ENCODE data around the gene CRACR2B.

Gene CRACR2B

GRCh38 chr11:798093-798713 is 29.5 kb upstream of the CRACR2B start, which contains the start of gene SLC25A22:
Gene SLC25A22 (minus strand): TSS chr11:798281. CDS start chr11:795006, 3,275 bp downstream.
- peak within 1 kb of the TSS in 1 of 2 experiments; percentile 85 for H2BK12ac ChIP-seq (ENCODE audit: low read length in 2 of 2)
- H3K18ac ChIP-seq (ENCODE audit: low read depth in 1 of 2, low read length in 2 of 2), result peak within 1 kb of the TSS; percentile 67 to 94
- peak; percentile 78 for DNase-seq
- H4K8ac ChIP-seq (ENCODE audit: low read length), result peak within 1 kb of the TSS; percentile 52
- H2BK120ac ChIP-seq (ENCODE audit: low read depth, low read length), result no peak within 1 kb of the TSS
- H3K14ac ChIP-seq (ENCODE audit: low read length in 2 of 2), result peak within 1 kb of the TSS in 1 of 2 experiments; percentile 82
- H2BK15ac ChIP-seq (ENCODE audit: low read depth, poor library complexity, severe bottlenecking), result no peak within 1 kb of the TSS
- H3K4me3 ChIP-seq (ENCODE audit: insufficient read depth in 1 of 2, low read depth in 1 of 2, low read length in 2 of 2), result peak within 1 kb of the TSS; percentile 85 to 89
- peaks cover 34% of the 10 kb centered on the region for H3K4me1 ChIP-seq (ENCODE audit: control insufficient read depth, insufficient read depth, low read depth, low read length)
- peak within 1 kb of the TSS; percentile 21 to 77 for H3K4ac ChIP-seq (ENCODE audit: low read depth in 1 of 2, low read length in 2 of 2)
- H2AFZ ChIP-seq (ENCODE audit: low read depth, low read length), result peak within 1 kb of the TSS; percentile 60
- peak within 1 kb of the TSS; percentile 90 for H3K9ac ChIP-seq (ENCODE audit: low read length)
- no peaks in the 10 kb centered on the region for H3K9me3 ChIP-seq (ENCODE audit: control insufficient read depth, low read length)
- no peaks in the 10 kb centered on the region for H3K27me3 ChIP-seq (ENCODE audit: control insufficient read depth in 1 of 2, insufficient read depth in 1 of 2, low read length in 2 of 2)
- peaks cover 19% of the 10 kb centered on the region for H3K79me1 ChIP-seq (replicated peaks; ENCODE audit: low read length, poor library complexity, severe bottlenecking)
- H3K27ac ChIP-seq (ENCODE audit: low read length, poor library complexity, severe bottlenecking), result peak within 1 kb of the TSS; percentile 79
- peak within 1 kb of the TSS in 1 of 2 experiments; percentile 34 for H3K23ac ChIP-seq (ENCODE audit: low read length in 2 of 2)
- WGBS, result 10% methylated on average over 57 of the region's 69 CpGs
- no peak within 1 kb of the TSS for H2AK5ac ChIP-seq (ENCODE audit: low read length, severe bottlenecking)
- H2BK5ac ChIP-seq (ENCODE audit: low read depth, low read length, poor library complexity, severe bottlenecking), result peak within 1 kb of the TSS; percentile 33
- peaks cover 56 to 62% of the 10 kb centered on the region in 2 experiments for H3K36me3 ChIP-seq (ENCODE audit: control insufficient read depth in 1 of 2, insufficient read depth in 2 of 2, low read depth in 1 of 2, low read length in 2 of 2)
- H4K91ac ChIP-seq (ENCODE audit: low read length), result peak within 1 kb of the TSS; percentile 89
- H3K4me2 ChIP-seq (ENCODE audit: low read length, poor library complexity, severe bottlenecking), result peak within 1 kb of the TSS; percentile 90

GRCh38 chr11:799641-800316 is 27.9 kb upstream of the CRACR2B start:
- Histone ChIP-seq H3K27me3 (ENCODE audit: control insufficient read depth in 1 of 2, insufficient read depth in 1 of 2, low read length in 2 of 2) (no peaks in the 10 kb centered on the region), H3K9me3 (ENCODE audit: control insufficient read depth, low read length) (no peaks in the 10 kb centered on the region), H2BK15ac (ENCODE audit: low read depth, poor library complexity, severe bottlenecking) (no peak overlapping the region), H3K18ac (ENCODE audit: low read depth in 1 of 2, low read length in 2 of 2) (no peak overlapping the region), H2BK5ac (ENCODE audit: low read depth, low read length, poor library complexity, severe bottlenecking) (no peak overlapping the region), H3K27ac (ENCODE audit: low read length, poor library complexity, severe bottlenecking) (no peak overlapping the region), H3K4me3 (ENCODE audit: insufficient read depth in 1 of 2, low read depth in 1 of 2, low read length in 2 of 2) (no peak overlapping the region), H2BK12ac (ENCODE audit: low read length in 2 of 2) (no peak overlapping the region), H3K9ac (ENCODE audit: low read length) (no peak overlapping the region), H3K36me3 (ENCODE audit: control insufficient read depth in 1 of 2, insufficient read depth in 2 of 2, low read depth in 1 of 2, low read length in 2 of 2) (peaks cover 48 to 56% of the 10 kb centered on the region in 2 experiments), H4K8ac (ENCODE audit: low read length) (no peak overlapping the region), H2AK5ac (ENCODE audit: low read length, severe bottlenecking) (no peak overlapping the region), H3K4me1 (ENCODE audit: control insufficient read depth, insufficient read depth, low read depth, low read length) (peaks cover 44% of the 10 kb centered on the region), H3K79me1 (replicated peaks; ENCODE audit: low read length, poor library complexity, severe bottlenecking) (peaks cover 33% of the 10 kb centered on the region), H2AFZ (ENCODE audit: low read depth, low read length) (no peak overlapping the region), H3K4me2 (ENCODE audit: low read length, poor library complexity, severe bottlenecking) (no peak overlapping the region), H3K23ac (ENCODE audit: low read length in 2 of 2) (no peak overlapping the region), H3K4ac (ENCODE audit: low read depth in 1 of 2, low read length in 2 of 2) (no peak overlapping the region), H2BK120ac (ENCODE audit: low read depth, low read length) (no peak overlapping the region), H3K14ac (ENCODE audit: low read length in 2 of 2) (no peak overlapping the region), H4K91ac (ENCODE audit: low read length) (peak overlapping the region; percentile 40)
- no peak for DNase-seq
- WGBS, result 95% methylated on average over 32 of the region's 32 CpGs

- Histone ChIP-seq H2BK15ac (ENCODE audit: low read depth, poor library complexity, severe bottlenecking) (no peak overlapping the region), H3K18ac (ENCODE audit: low read depth in 1 of 2, low read length in 2 of 2) (no peak overlapping the region), H2AFZ (ENCODE audit: low read depth, low read length) (no peak overlapping the region), H3K36me3 (ENCODE audit: control insufficient read depth in 1 of 2, insufficient read depth in 2 of 2, low read depth in 1 of 2, low read length in 2 of 2) (peaks cover 48 to 54% of the 10 kb centered on the region in 2 experiments), H2BK5ac (ENCODE audit: low read depth, low read length, poor library complexity, severe bottlenecking) (no peak overlapping the region), H2BK120ac (ENCODE audit: low read depth, low read length) (no peak overlapping the region), H2AK5ac (ENCODE audit: low read length, severe bottlenecking) (no peak overlapping the region), H3K23ac (ENCODE audit: low read length in 2 of 2) (no peak overlapping the region), H3K9ac (ENCODE audit: low read length) (no peak overlapping the region), H3K4me2 (ENCODE audit: low read length, poor library complexity, severe bottlenecking) (no peak overlapping the region), H3K4ac (ENCODE audit: low read depth in 1 of 2, low read length in 2 of 2) (no peak overlapping the region), H3K27me3 (ENCODE audit: control insufficient read depth in 1 of 2, insufficient read depth in 1 of 2, low read length in 2 of 2) (no peaks in the 10 kb centered on the region), H3K79me1 (replicated peaks; ENCODE audit: low read length, poor library complexity, severe bottlenecking) (peaks cover 33% of the 10 kb centered on the region), H3K14ac (ENCODE audit: low read length in 2 of 2) (no peak overlapping the region), H2BK12ac (ENCODE audit: low read length in 2 of 2) (no peak overlapping the region), H3K4me1 (ENCODE audit: control insufficient read depth, insufficient read depth, low read depth, low read length) (peaks cover 40% of the 10 kb centered on the region), H3K27ac (ENCODE audit: low read length, poor library complexity, severe bottlenecking) (no peak overlapping the region), H4K91ac (ENCODE audit: low read length) (no peak overlapping the region), H3K9me3 (ENCODE audit: control insufficient read depth, low read length) (no peaks in the 10 kb centered on the region), H3K4me3 (ENCODE audit: insufficient read depth in 1 of 2, low read depth in 1 of 2, low read length in 2 of 2) (no peak overlapping the region), H4K8ac (ENCODE audit: low read length) (no peak overlapping the region)
- no peak for DNase-seq
- WGBS, result 95% methylated on average over 30 of the region's 30 CpGs
Measured at GRCh38 chr11:800473-800872, 27.2 kb upstream of the CRACR2B start.

GRCh38 chr11:801097-801780 is 26.5 kb upstream of the CRACR2B start:
- DNase-seq, result no peak
- Histone ChIP-seq H3K79me1 (replicated peaks; ENCODE audit: low read length, poor library complexity, severe bottlenecking) (peaks cover 33% of the 10 kb centered on the region), H3K18ac (ENCODE audit: low read depth in 1 of 2, low read length in 2 of 2) (no peak overlapping the region), H3K4me2 (ENCODE audit: low read length, poor library complexity, severe bottlenecking) (no peak overlapping the region), H3K9ac (ENCODE audit: low read length) (no peak overlapping the region), H2BK12ac (ENCODE audit: low read length in 2 of 2) (no peak overlapping the region), H3K23ac (ENCODE audit: low read length in 2 of 2) (no peak overlapping the region), H3K27me3 (ENCODE audit: control insufficient read depth in 1 of 2, insufficient read depth in 1 of 2, low read length in 2 of 2) (no peaks in the 10 kb centered on the region), H2AFZ (ENCODE audit: low read depth, low read length) (no peak overlapping the region), H2AK5ac (ENCODE audit: low read length, severe bottlenecking) (no peak overlapping the region), H3K4me3 (ENCODE audit: insufficient read depth in 1 of 2, low read depth in 1 of 2, low read length in 2 of 2) (no peak overlapping the region), H3K4me1 (ENCODE audit: control insufficient read depth, insufficient read depth, low read depth, low read length) (peaks cover 35% of the 10 kb centered on the region), H3K9me3 (ENCODE audit: control insufficient read depth, low read length) (no peaks in the 10 kb centered on the region), H3K4ac (ENCODE audit: low read depth in 1 of 2, low read length in 2 of 2) (no peak overlapping the region), H3K27ac (ENCODE audit: low read length, poor library complexity, severe bottlenecking) (no peak overlapping the region), H3K36me3 (ENCODE audit: control insufficient read depth in 1 of 2, insufficient read depth in 2 of 2, low read depth in 1 of 2, low read length in 2 of 2) (peaks cover 48 to 54% of the 10 kb centered on the region in 2 experiments), H4K91ac (ENCODE audit: low read length) (no peak overlapping the region), H2BK15ac (ENCODE audit: low read depth, poor library complexity, severe bottlenecking) (no peak overlapping the region), H3K14ac (ENCODE audit: low read length in 2 of 2) (no peak overlapping the region), H2BK120ac (ENCODE audit: low read depth, low read length) (no peak overlapping the region), H4K8ac (ENCODE audit: low read length) (no peak overlapping the region), H2BK5ac (ENCODE audit: low read depth, low read length, poor library complexity, severe bottlenecking) (no peak overlapping the region)
- 96% methylated on average over 20 of the region's 20 CpGs for WGBS
